GM23248 (cell line): Measurements from ENCODE around the gene CPSF2. TPM values are rescaled to one million over a fixed set of nuclear protein-coding genes. Genes with fewer than 3 reads are reported as not detected.

ENCODE experiments used
- DNase-seq: peaks from one replicate; pipeline ENCODE4 v3.0.0-alpha.2; 2015
- H2AFZ ChIP-seq: fragments of 200-600 bp; sonication (generic); 2 replicates; pipeline ENCODE4 v1.6.1; 2016; ENCODE audit warnings: antibody characterized with exemption
- H3F3A ChIP-seq: fragments of 200-600 bp; sonication (generic); 2 replicates; pipeline ENCODE4 v1.6.1; 2016; ENCODE audit warnings: mild to moderate bottlenecking, antibody characterized with exemption, mixed run types; ENCODE audit not compliant: insufficient read depth
- H3K27ac ChIP-seq: fragments of 200-600 bp; sonication (generic); 2 replicates; pipeline ENCODE4 v1.5.1; 2016; ENCODE audit warnings: mild to moderate bottlenecking
- H3K27me3 ChIP-seq: fragments of 200-600 bp; sonication (generic); replicated peaks from 2 replicates; pipeline ENCODE4 v1.6.1; 2016; ENCODE audit warnings: mild to moderate bottlenecking; ENCODE audit not compliant: insufficient read depth
- H3K36me3 ChIP-seq: fragments of 200-600 bp; sonication (generic); 2 replicates; pipeline ENCODE4 v1.6.1; 2016; ENCODE audit warnings: low read depth, mild to moderate bottlenecking
- H3K4me1 ChIP-seq: fragments of 200-600 bp; sonication (generic); 2 replicates; pipeline ENCODE4 v1.6.1; 2016; ENCODE audit warnings: mild to moderate bottlenecking; ENCODE audit not compliant: insufficient read depth
- H3K4me2 ChIP-seq: fragments of 200-600 bp; sonication (generic); one replicate; pipeline ENCODE4 v1.6.1; 2016; ENCODE audit warnings: mild to moderate bottlenecking; ENCODE audit not compliant: unreplicated experiment
- H3K4me3 ChIP-seq: fragments of 200-600 bp; sonication (generic); 2 replicates; pipeline ENCODE4 v1.5.1; 2016; ENCODE audit warnings: mild to moderate bottlenecking
- H3K79me2 ChIP-seq: fragments of 200-600 bp; sonication (generic); 2 replicates; pipeline ENCODE4 v1.6.1; 2016; ENCODE audit warnings: mild to moderate bottlenecking; ENCODE audit not compliant: insufficient read depth
- H3K9ac ChIP-seq: fragments of 200-600 bp; sonication (generic); 2 replicates; pipeline ENCODE4 v1.6.1; 2016; ENCODE audit warnings: mild to moderate bottlenecking
- H3K9me2 ChIP-seq: fragments of 200-600 bp; sonication (generic); 2 replicates; pipeline ENCODE4 v1.6.1; 2016; ENCODE audit warnings: mixed run types, mild to moderate bottlenecking, moderate library complexity; ENCODE audit not compliant: insufficient read depth
- H3K9me3 ChIP-seq: fragments of 200-600 bp; sonication (generic); one replicate; pipeline ENCODE4 v1.6.1; 2017; ENCODE audit warnings: low read depth
- H4K20me1 ChIP-seq: fragments of 200-600 bp; sonication (generic); 2 replicates; pipeline ENCODE4 v1.6.0; 2016; ENCODE audit not compliant: insufficient read depth
- EZH2 ChIP-seq: fragments of 200-600 bp; sonication (generic); IDR thresholded peaks from 2 replicates; pipeline ENCODE4 v1.6.1; 2018; ENCODE audit warnings: antibody characterized with exemption, mild to moderate bottlenecking; ENCODE audit not compliant: insufficient read depth, poor library complexity, severe bottlenecking
- EZH2phosphoT487 ChIP-seq: fragments of 200-600 bp; sonication (generic); IDR thresholded peaks from 2 replicates; pipeline ENCODE4 v1.6.1; 2018; ENCODE audit warnings: antibody characterized with exemption, moderate library complexity, mild to moderate bottlenecking, low read depth; ENCODE audit not compliant: insufficient read depth
- WGBS, 2 experiments: methylation state at CpG; one replicate each; pipeline ENCODE4 v1.1.6; 2015 to 2017; ENCODE audit warnings: low lambda C conversion rate in 2 of 2, low coverage in 1 of 2; ENCODE audit errors: missing lambda C conversion rate in 2 of 2; 5-methylcytosine and 5-hydroxymethylcytosine counted together
- in situ Hi-C: fragments of 300-500 bp; cut with MboI; formaldehyde crosslinking; loops from 2 replicates; pipeline ENCODE4 v1.15.0; 2020
- polyA plus RNA-seq: library from polyadenylated mRNA; unstranded; fragments of >200 nt; fragmentation: Nextera tagmentation; extraction: Ambion mirVana; gene quantifications from 2 replicates; pipeline ENCODE4 v1.2.1, GENCODE V29; 2016
- total RNA-seq: library from RNA; depleted of rRNA; stranded (reverse); fragments of >200 nt; shearing (Covaris generic); gene quantifications from 2 replicates; pipeline ENCODE4 v1.2.3, GENCODE V29; 2014; rRNA removed

The CPSF2 gene
- total RNA-seq (38.7 and 53.6 TPM in 2 replicates), polyA plus RNA-seq (41.0 and 42.6 TPM in 2 replicates)

DNA sequence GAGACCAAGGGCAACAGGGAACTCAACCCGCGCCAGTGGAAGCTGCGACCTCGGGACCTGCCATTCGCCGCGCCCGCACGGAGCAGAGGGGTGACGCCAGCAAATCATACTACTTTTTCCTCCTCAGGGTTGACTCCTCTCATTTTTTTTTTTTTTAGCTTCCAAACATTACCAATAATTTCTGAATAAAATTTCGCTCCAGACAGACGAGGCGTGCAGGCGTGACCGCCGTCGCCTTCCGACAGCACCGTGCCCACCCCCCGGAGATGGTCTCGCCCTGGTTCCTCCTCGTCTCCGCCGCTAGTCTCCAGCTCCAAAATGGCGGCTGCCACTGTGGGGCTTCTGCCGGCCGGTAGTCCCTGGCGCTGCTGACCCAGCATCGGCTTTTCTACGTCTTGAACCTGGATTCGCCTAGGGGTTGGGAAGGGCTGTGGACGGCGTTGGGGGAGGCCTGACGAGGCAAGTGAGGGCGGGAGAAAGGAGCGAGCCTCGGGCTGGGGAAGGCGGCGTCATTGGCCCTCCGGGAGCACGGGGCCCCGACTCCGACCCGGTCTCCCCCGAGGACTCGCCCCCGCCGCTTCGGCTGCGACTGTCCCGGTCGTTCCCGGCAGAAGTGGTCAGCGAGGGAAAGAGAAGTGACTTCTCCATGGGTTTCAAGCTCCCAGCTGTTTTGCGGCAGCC lies at the start of gene CPSF2, which contains the start of gene NDUFB1:
TSS of gene CPSF2 (plus strand) at position 300 of the 681 bp plus-strand sequence. CDS start 9,016 bp downstream, outside the sequence.
TSS of gene NDUFB1 (minus strand) at position 37 of the 681 bp plus-strand sequence. CDS start 4,069 bp downstream, outside the sequence.
- WGBS, 2 experiments, result 0 to 1% methylated on average over 42 to 53 of the region's 55 CpGs
- Histone ChIP-seq H3K79me2 (peaks cover 86% of the 10 kb centered on the region), H3K9me2 (no peaks in the 10 kb centered on the region), H3K4me1 (peaks cover 18% of the 10 kb centered on the region), H3K27me3 (no peaks in the 10 kb centered on the region), H3K4me2 (peak within 1 kb of the TSS; percentile 87), H3K9me3 (no peaks in the 10 kb centered on the region), H3K9ac (peak within 1 kb of the TSS; percentile 96), H3K4me3 (peak within 1 kb of the TSS; percentile 97), H3K36me3 (peaks cover 24% of the 10 kb centered on the region; the same call in 1 of the 2 replicates), H3F3A (peaks cover 8% of the 10 kb centered on the region; the same call in 1 of the 2 replicates), H4K20me1 (no peaks in the 10 kb centered on the region), H2AFZ (peak within 1 kb of the TSS; percentile 93), H3K27ac (peak within 1 kb of the TSS; percentile 87)
- TF ChIP-seq EZH2, result no peak
- TF ChIP-seq EZH2phosphoT487, result no peak
- peak; percentile 93 for DNase-seq
- in situ Hi-C loops, result no loop called here

- H3K4me2 ChIP-seq, result no peak overlapping the region
- H3K36me3 ChIP-seq, result peaks cover 33% of the 10 kb centered on the region
- TF ChIP-seq EZH2, result no peak
- TF ChIP-seq EZH2phosphoT487, result no peak
- no peak overlapping the region for H2AFZ ChIP-seq
- DNase-seq, result no peak
- no peaks in the 10 kb centered on the region for H3K79me2 ChIP-seq
- H3F3A ChIP-seq, result no peaks in the 10 kb centered on the region
- no peaks in the 10 kb centered on the region for H3K4me1 ChIP-seq
- H3K4me3 ChIP-seq, result no peak overlapping the region
- H3K27ac ChIP-seq, result no peak overlapping the region
- H3K9me2 ChIP-seq, result no peaks in the 10 kb centered on the region
- no peaks in the 10 kb centered on the region for H3K27me3 ChIP-seq
- H3K9me3 ChIP-seq, result no peaks in the 10 kb centered on the region
- in situ Hi-C loops, result no loop called here
- no peaks in the 10 kb centered on the region for H4K20me1 ChIP-seq
- H3K9ac ChIP-seq, result no peak overlapping the region
Measured at GRCh38 chr14:92074555-92074954, 47.2 kb upstream of the CPSF2 start.

DNA sequence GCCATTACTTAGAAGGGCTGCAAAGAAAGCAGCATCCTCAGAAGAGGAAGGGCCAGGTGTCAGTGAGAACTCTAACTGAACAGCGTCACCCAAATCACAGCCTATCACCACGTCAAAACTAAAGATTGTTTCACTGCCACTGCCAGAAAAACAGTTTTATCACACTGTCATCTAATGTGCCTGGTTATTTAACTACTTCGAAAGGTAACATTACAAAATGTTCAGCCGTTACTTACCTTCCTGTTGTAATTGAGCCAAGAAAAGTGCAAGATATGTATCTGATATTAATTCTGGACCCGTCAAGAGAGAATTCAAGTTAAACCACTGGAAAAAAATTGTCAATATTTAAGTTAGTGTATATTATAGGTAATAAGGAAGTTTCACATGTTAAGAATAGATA lies 33.3 kb upstream of the CPSF2 start:
- no peak overlapping the region for H2AFZ ChIP-seq
- no peak overlapping the region for H3K27ac ChIP-seq
- no peak overlapping the region for H3K9ac ChIP-seq
- no peaks in the 10 kb centered on the region for H3F3A ChIP-seq
- no peak overlapping the region for H3K4me3 ChIP-seq
- H3K9me2 ChIP-seq, result no peaks in the 10 kb centered on the region
- H3K36me3 ChIP-seq, result peaks cover 24% of the 10 kb centered on the region
- no peaks in the 10 kb centered on the region for H3K79me2 ChIP-seq
- H3K4me2 ChIP-seq, result no peak overlapping the region
- H4K20me1 ChIP-seq, result no peaks in the 10 kb centered on the region
- H3K9me3 ChIP-seq, result no peaks in the 10 kb centered on the region
- TF ChIP-seq EZH2phosphoT487, result no peak
- no peak for TF ChIP-seq EZH2
- DNase-seq, result no peak
- H3K4me1 ChIP-seq, result no peaks in the 10 kb centered on the region
- H3K27me3 ChIP-seq, result no peaks in the 10 kb centered on the region
- in situ Hi-C loops, result no loop called here
- WGBS, 2 experiments, result 96 to 98% methylated on average over 5 of the region's 5 CpGs

DNA sequence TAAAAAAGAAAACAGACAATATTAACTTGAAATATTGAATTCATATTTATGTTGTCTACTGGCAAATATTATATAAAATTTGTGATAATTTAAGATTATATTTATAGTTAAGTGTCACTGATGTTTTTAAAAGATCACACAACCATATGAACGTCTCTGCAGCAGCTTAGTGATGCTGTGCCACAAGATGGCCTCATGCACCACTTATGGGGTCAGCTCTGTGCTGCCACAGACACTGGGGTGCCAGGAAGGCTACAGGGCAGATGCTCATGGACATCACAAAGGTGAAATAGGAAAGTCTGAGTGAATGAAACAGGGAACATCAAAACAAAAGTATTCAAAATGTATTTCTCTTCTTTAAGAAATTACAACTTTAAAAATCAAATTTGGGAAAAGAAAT lies 28.4 kb upstream of the CPSF2 start:
- WGBS, 2 experiments, result 42 to 56% methylated on average over 1 of the region's 1 CpG
- Histone ChIP-seq H3K79me2 (peaks cover 35% of the 10 kb centered on the region), H3F3A (no peaks in the 10 kb centered on the region), H3K36me3 (peaks cover 16% of the 10 kb centered on the region; the same call in 1 of the 2 replicates), H3K4me1 (no peaks in the 10 kb centered on the region), H3K9ac (no peak overlapping the region), H3K4me3 (no peak overlapping the region), H3K27me3 (no peaks in the 10 kb centered on the region), H3K9me2 (no peaks in the 10 kb centered on the region), H3K4me2 (no peak overlapping the region), H4K20me1 (no peaks in the 10 kb centered on the region), H3K9me3 (no peaks in the 10 kb centered on the region), H3K27ac (no peak overlapping the region), H2AFZ (no peak overlapping the region)
- DNase-seq, result peak; percentile 8
- TF ChIP-seq EZH2phosphoT487, result no peak
- no peak for TF ChIP-seq EZH2
- in situ Hi-C loops, result no loop called here
